Activated CD8-positive, alpha-beta T cell treated with anti-CD3 and anti-CD28 coated beads for 36 hours (primary cell): ENCODE data around the gene NR5A2. TPM values are rescaled to one million over a fixed set of nuclear protein-coding genes. Genes with fewer than 3 reads are reported as not detected.

Experiments
- ATAC-seq: fragments of 200-7000 bp; cut with Tn5 transposase; one replicate; pipeline ENCODE4 v1.10.0; 2021; ENCODE audit warnings: mild to moderate bottlenecking, moderate library complexity
- CTCF ChIA-PET: fragments of 350-600 bp; sonication (Branson Sonifier 250); formaldehyde crosslinking; loops from one replicate; lab custom pipeline; 2021; ENCODE audit warnings: antibody characterized with exemption; lab: Charles Lee
- POLR2A ChIA-PET: fragments of 350-600 bp; sonication (Branson Sonifier 250); formaldehyde crosslinking; loops from one replicate; lab custom pipeline; 2021; ENCODE audit warnings: antibody characterized with exemption; lab: Charles Lee
- DNase-seq: peaks from one replicate; pipeline ENCODE4 v3.0.0-alpha.2; 2020
- H3K27ac Mint-ChIP-seq: one replicate; pipeline ENCODE4 v1.8.0; 2021; ENCODE audit warnings: mild to moderate bottlenecking, mixed read lengths
- H3K27me3 Mint-ChIP-seq: one replicate; pipeline ENCODE4 v1.8.0; 2021; ENCODE audit warnings: mixed read lengths
- H3K36me3 Mint-ChIP-seq: one replicate; pipeline ENCODE4 v1.8.0; 2021; ENCODE audit warnings: low read depth, mixed read lengths
- H3K4me1 Mint-ChIP-seq: one replicate; pipeline ENCODE4 v1.8.0; 2021; ENCODE audit warnings: low read depth, mixed read lengths
- H3K4me3 Mint-ChIP-seq: one replicate; pipeline ENCODE4 v1.8.0; 2021; ENCODE audit warnings: mild to moderate bottlenecking, moderate library complexity, mixed read lengths
- H3K9me3 Mint-ChIP-seq: one replicate; pipeline ENCODE4 v1.8.0; 2021; ENCODE audit warnings: mixed read lengths
- CTCF ChIP-seq: fragments of 200-600 bp; IDR thresholded peaks from one replicate; pipeline ENCODE4 v1.8.0; 2022; ENCODE audit warnings: antibody characterized with exemption, mild to moderate bottlenecking
- intact Hi-C: fragments of 100-400 bp; cut with micrococcal nuclease; formaldehyde crosslinking; loops from one replicate; pipeline ENCODE4 v1.10.0; 2022
- total RNA-seq, 2 experiments: library from RNA; stranded (reverse); gene quantifications; one replicate each; pipeline ENCODE4 v1.2.3, GENCODE V29; 2021

NR5A2 gene
- total RNA-seq, 2 experiments from 2014 or later, result not detected

- no peaks in the 10 kb centered on the region for H3K36me3 Mint-ChIP-seq
- H3K4me1 Mint-ChIP-seq, result no peaks in the 10 kb centered on the region
- ChIA-PET POLR2A (no interaction called here), CTCF (no interaction called here)
- peaks cover 24% of the 10 kb centered on the region for H3K27me3 Mint-ChIP-seq
- no peaks in the 10 kb centered on the region for H3K9me3 Mint-ChIP-seq
- intact Hi-C loops, result no loop called here
- DNase-seq (no peak), ATAC-seq (no peak)
- H3K4me3 Mint-ChIP-seq, result no peak overlapping the region
- no peak for TF ChIP-seq CTCF
- no peak overlapping the region for H3K27ac Mint-ChIP-seq
Measured at GRCh38 chr1:200021577-200022238, 5.8 kb upstream of the NR5A2 start.

- peaks cover 30% of the 10 kb centered on the region for H3K27me3 Mint-ChIP-seq
- DNase-seq, result no peak
- no peak for TF ChIP-seq CTCF
- no peak overlapping the region for H3K27ac Mint-ChIP-seq
- no peaks in the 10 kb centered on the region for H3K9me3 Mint-ChIP-seq
- no peak overlapping the region for H3K4me3 Mint-ChIP-seq
- CTCF ChIA-PET, result no interaction called here
- H3K36me3 Mint-ChIP-seq, result no peaks in the 10 kb centered on the region
- ATAC-seq, result no peak
- POLR2A ChIA-PET, result no interaction called here
- intact Hi-C loops, result no loop called here
- no peaks in the 10 kb centered on the region for H3K4me1 Mint-ChIP-seq
Measured at GRCh38 chr1:200022239-200022804, 5.2 kb upstream of the NR5A2 start.

GRCh38 chr1:200028586-200029034 is 1.1 kb downstream of the NR5A2 start:
- no peaks in the 10 kb centered on the region for H3K36me3 Mint-ChIP-seq
- H3K27me3 Mint-ChIP-seq, result peaks cover 60% of the 10 kb centered on the region
- H3K4me1 Mint-ChIP-seq, result peaks cover 4% of the 10 kb centered on the region
- no peak overlapping the region for H3K27ac Mint-ChIP-seq
- TF ChIP-seq CTCF, result no peak
- CTCF ChIA-PET, result no interaction called here
- H3K4me3 Mint-ChIP-seq, result peak overlapping the region; percentile 48
- DNase-seq, result no peak
- POLR2A ChIA-PET, result interaction anchor here (0.6 kb wide), 1 partner anchor 268 kb away, joined by 3 read pairs; no protein-coding TSS in a partner anchor
- no peaks in the 10 kb centered on the region for H3K9me3 Mint-ChIP-seq
- intact Hi-C loops, result no loop called here
- ATAC-seq, result no peak

- Mint-ChIP-seq H3K36me3 (no peaks in the 10 kb centered on the region), H3K4me1 (peaks cover 4% of the 10 kb centered on the region), H3K27ac (no peak overlapping the region), H3K27me3 (peaks cover 54% of the 10 kb centered on the region), H3K9me3 (no peaks in the 10 kb centered on the region), H3K4me3 (peak overlapping the region; percentile 48)
- intact Hi-C loops, result no loop called here
- ATAC-seq (peak; percentile 64), DNase-seq (no peak)
- no peak for TF ChIP-seq CTCF
- CTCF ChIA-PET, result no interaction called here
- POLR2A ChIA-PET, result interaction anchor here (0.6 kb wide), 1 partner anchor 268 kb away, joined by 3 read pairs; no protein-coding TSS in a partner anchor
Measured at GRCh38 chr1:200029035-200029821, 1.7 kb downstream of the NR5A2 start.

GRCh38 chr1:200029822-200030152 is 2.3 kb downstream of the NR5A2 start:
- intact Hi-C loops, result loop anchor here (10.0 kb wide), 1 partner anchor 85 kb away; no protein-coding TSS in a partner anchor
- Mint-ChIP-seq H3K4me1 (peaks cover 4% of the 10 kb centered on the region), H3K27ac (no peak overlapping the region), H3K36me3 (no peaks in the 10 kb centered on the region), H3K9me3 (no peaks in the 10 kb centered on the region), H3K27me3 (peaks cover 53% of the 10 kb centered on the region), H3K4me3 (no peak overlapping the region)
- ChIA-PET POLR2A (no interaction called here), CTCF (no interaction called here)
- ATAC-seq (no peak), DNase-seq (no peak)
- no peak for TF ChIP-seq CTCF
